ENCODE results near the gene RAE1.

GRCh38 chr20:57310821-57311514, 40.1 kb upstream of the RAE1 start:
- TF ChIP-seq CTCF (IDR thresholded peaks at IDR 0.05) (no peak), POLR2AphosphoS5 (IDR thresholded peaks at IDR 0.05; ENCODE audit: low read depth, low read length) (no peak)
